Measurements from ENCODE around the gene SLAMF9. TPM values are rescaled to one million over a fixed set of nuclear protein-coding genes. Genes with fewer than 3 reads are reported as not detected.

SLAMF9 gene
- total RNA-seq, 2 experiments from 2014 or later, result not detected

- BruUV-seq (replicated peaks), result no TSS peak
- ChIA-PET POLR2A (no interaction called here), CTCF (ENCODE audit: unreplicated experiment) (no interaction called here)
- no peak for DNase-seq (ENCODE audit: low spot score)
- Histone ChIP-seq H3K36me3 (ENCODE audit: insufficient read depth, low read length) (no peaks in the 10 kb centered on the region), H4K20me1 (ENCODE audit: insufficient read depth, low read length) (no peaks in the 10 kb centered on the region), H2AFZ (ENCODE audit: low read length) (no peak overlapping the region), H3K4me3 (ENCODE audit: low read depth, low read length, poor library complexity, severe bottlenecking) (no peak overlapping the region), H3K27ac (ENCODE audit: low read depth, low read length, poor library complexity, severe bottlenecking) (no peak overlapping the region), H3K4me2 (ENCODE audit: low read length) (no peak overlapping the region), H3K9me3 (ENCODE audit: low read length) (no peaks in the 10 kb centered on the region), H3K79me2 (ENCODE audit: insufficient read depth, low read depth, low read length) (no peaks in the 10 kb centered on the region), H3K9me2 (ENCODE audit: insufficient read depth, low read length) (no peaks in the 10 kb centered on the region), H3K4me1 (ENCODE audit: insufficient read depth, low read length, poor library complexity, severe bottlenecking) (no peaks in the 10 kb centered on the region)
- no peak for TF ChIP-seq EZH2phosphoT487 (IDR thresholded peaks at IDR 0.05; ENCODE audit: borderline replicate concordance, low read depth, low read length)
- intact Hi-C loops (cut with micrococcal nuclease; ENCODE audit: unreplicated experiment), result no loop called here
These were observed 8.1 kb upstream of the SLAMF9 start for GRCh38 chr1:159962176-159962575.

GRCh38 chr1:159961636-159962035 is 7.6 kb upstream of the SLAMF9 start:
- ChIA-PET CTCF (ENCODE audit: unreplicated experiment) (no interaction called here), POLR2A (no interaction called here)
- no peak overlapping the region for H3K4me2 ChIP-seq (ENCODE audit: low read length)
- no peak for TF ChIP-seq EZH2phosphoT487 (IDR thresholded peaks at IDR 0.05; ENCODE audit: borderline replicate concordance, low read depth, low read length)
- TF ChIP-seq, protein P1, sequence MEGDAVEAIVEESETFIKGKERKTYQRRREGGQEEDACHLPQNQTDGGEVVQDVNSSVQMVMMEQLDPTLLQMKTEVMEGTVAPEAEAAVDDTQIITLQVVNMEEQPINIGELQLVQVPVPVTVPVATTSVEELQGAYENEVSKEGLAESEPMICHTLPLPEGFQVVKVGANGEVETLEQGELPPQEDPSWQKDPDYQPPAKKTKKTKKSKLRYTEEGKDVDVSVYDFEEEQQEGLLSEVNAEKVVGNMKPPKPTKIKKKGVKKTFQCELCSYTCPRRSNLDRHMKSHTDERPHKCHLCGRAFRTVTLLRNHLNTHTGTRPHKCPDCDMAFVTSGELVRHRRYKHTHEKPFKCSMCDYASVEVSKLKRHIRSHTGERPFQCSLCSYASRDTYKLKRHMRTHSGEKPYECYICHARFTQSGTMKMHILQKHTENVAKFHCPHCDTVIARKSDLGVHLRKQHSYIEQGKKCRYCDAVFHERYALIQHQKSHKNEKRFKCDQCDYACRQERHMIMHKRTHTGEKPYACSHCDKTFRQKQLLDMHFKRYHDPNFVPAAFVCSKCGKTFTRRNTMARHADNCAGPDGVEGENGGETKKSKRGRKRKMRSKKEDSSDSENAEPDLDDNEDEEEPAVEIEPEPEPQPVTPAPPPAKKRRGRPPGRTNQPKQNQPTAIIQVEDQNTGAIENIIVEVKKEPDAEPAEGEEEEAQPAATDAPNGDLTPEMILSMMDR (conservative IDR thresholded peaks at IDR 0.05; ENCODE audit: low read length), result no peak
- BruUV-seq (replicated peaks), result no TSS peak
- H3K27ac ChIP-seq (ENCODE audit: low read depth, low read length, poor library complexity, severe bottlenecking), result no peak overlapping the region
- intact Hi-C loops (cut with micrococcal nuclease; ENCODE audit: unreplicated experiment), result no loop called here
- no peaks in the 10 kb centered on the region for H3K36me3 ChIP-seq (ENCODE audit: insufficient read depth, low read length)
- no peaks in the 10 kb centered on the region for H3K9me2 ChIP-seq (ENCODE audit: insufficient read depth, low read length)
- H3K9me3 ChIP-seq (ENCODE audit: low read length), result no peaks in the 10 kb centered on the region
- H3K4me1 ChIP-seq (ENCODE audit: insufficient read depth, low read length, poor library complexity, severe bottlenecking), result no peaks in the 10 kb centered on the region
- DNase-seq (ENCODE audit: low spot score), result no peak
- H4K20me1 ChIP-seq (ENCODE audit: insufficient read depth, low read length), result no peaks in the 10 kb centered on the region
- no peaks in the 10 kb centered on the region for H3K79me2 ChIP-seq (ENCODE audit: insufficient read depth, low read depth, low read length)
- no peak overlapping the region for H2AFZ ChIP-seq (ENCODE audit: low read length)
- H3K4me3 ChIP-seq (ENCODE audit: low read depth, low read length, poor library complexity, severe bottlenecking), result no peak overlapping the region

DNA sequence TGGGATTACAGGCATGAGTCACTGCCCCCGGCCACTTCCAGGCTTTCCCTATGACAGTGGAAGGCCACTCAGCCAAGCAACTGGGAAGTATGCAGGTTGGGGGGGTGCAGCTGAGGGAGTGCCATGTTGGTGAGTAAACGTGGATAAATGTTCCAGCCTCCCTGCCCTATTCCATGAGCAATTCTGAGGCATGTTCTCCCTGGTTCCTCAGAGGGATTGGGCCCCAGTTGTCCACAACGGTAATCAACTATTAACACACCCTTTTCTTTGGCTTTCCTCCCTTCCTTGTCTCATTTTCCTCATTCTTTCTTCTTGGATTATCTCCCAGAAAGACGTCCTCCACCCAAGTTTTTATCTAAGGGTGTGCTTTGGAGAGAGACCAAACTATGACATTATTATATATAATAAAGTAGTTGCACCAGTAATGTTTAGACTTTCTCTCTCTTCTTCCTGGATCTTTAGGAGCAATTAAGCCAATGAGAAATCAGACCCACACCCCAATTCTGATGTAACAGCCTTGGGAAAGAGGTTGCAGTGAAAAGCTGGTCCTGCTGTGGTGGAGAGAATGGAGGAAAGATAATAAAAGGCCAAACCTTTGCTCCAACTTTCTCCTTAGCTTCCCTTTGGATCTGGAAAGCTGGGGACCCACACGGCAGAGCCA is 6.8 kb upstream of the SLAMF9 start:
- no peak overlapping the region for H3K4me3 ChIP-seq (ENCODE audit: low read depth, low read length, poor library complexity, severe bottlenecking)
- no peaks in the 10 kb centered on the region for H3K4me1 ChIP-seq (ENCODE audit: insufficient read depth, low read length, poor library complexity, severe bottlenecking)
- H3K27ac ChIP-seq (ENCODE audit: low read depth, low read length, poor library complexity, severe bottlenecking), result no peak overlapping the region
- no peak overlapping the region for H2AFZ ChIP-seq (ENCODE audit: low read length)
- CTCF ChIA-PET (ENCODE audit: unreplicated experiment), result no interaction called here
- BruUV-seq (replicated peaks), result no TSS peak
- TF ChIP-seq, protein P1 (conservative IDR thresholded peaks at IDR 0.05; ENCODE audit: low read length), result no peak
- TF ChIP-seq EZH2phosphoT487 (IDR thresholded peaks at IDR 0.05; ENCODE audit: borderline replicate concordance, low read depth, low read length), result no peak
- no peaks in the 10 kb centered on the region for H4K20me1 ChIP-seq (ENCODE audit: insufficient read depth, low read length)
- H3K4me2 ChIP-seq (ENCODE audit: low read length), result no peak overlapping the region
- no peaks in the 10 kb centered on the region for H3K79me2 ChIP-seq (ENCODE audit: insufficient read depth, low read depth, low read length)
- H3K36me3 ChIP-seq (ENCODE audit: insufficient read depth, low read length), result no peaks in the 10 kb centered on the region
- no peaks in the 10 kb centered on the region for H3K9me3 ChIP-seq (ENCODE audit: low read length)
- no peak for DNase-seq (ENCODE audit: low spot score)
- POLR2A ChIA-PET, result interaction anchor here (0.7 kb wide), 1 partner anchor 16 kb away, joined by 4 read pairs; no protein-coding TSS in a partner anchor
- H3K9me2 ChIP-seq (ENCODE audit: insufficient read depth, low read length), result no peaks in the 10 kb centered on the region
- intact Hi-C loops (cut with micrococcal nuclease; ENCODE audit: unreplicated experiment), result no loop called here

All from OCI-LY7 (cell line).